Measurements from ENCODE around the gene CLDN5. TPM values are rescaled to one million over a fixed set of nuclear protein-coding genes. Genes with fewer than 3 reads are reported as not detected.

Gene CLDN5
- total and polyA plus RNA-seq, 2 donors from 2014 or later, result 47.8 to 48.4 TPM

GRCh38 chr22:19488884-19489843 is 35.0 kb downstream of the CLDN5 start:
- H3K4me1 ChIP-seq (ENCODE audit: control insufficient read depth in 2 of 3, insufficient read depth in 2 of 3, low read depth in 1 of 3, low read length in 3 of 3), result no peaks in the 10 kb centered on the region
- no peak overlapping the region for H3K9ac ChIP-seq (ENCODE audit: low read length in 3 of 3)
- no peaks in the 10 kb centered on the region for H3K9me3 ChIP-seq (ENCODE audit: control insufficient read depth in 2 of 3, insufficient read depth in 1 of 3, low read length in 3 of 3)
- no peak overlapping the region for H3K4me3 ChIP-seq (ENCODE audit: low read length in 3 of 3)
- H3K36me3 ChIP-seq (ENCODE audit: control insufficient read depth in 2 of 3, insufficient read depth in 3 of 3, low read length in 3 of 3), result no peaks in the 10 kb centered on the region
- H3K27ac ChIP-seq (ENCODE audit: low read depth in 2 of 2, low read length in 2 of 2), result no peak overlapping the region
- DNase-seq (peak in 1 of 5 donors; percentile 43), FAIRE-seq (no peak)
- intact Hi-C loops (cut with DNase I), result no loop called here
- TF ChIP-seq CTCF (IDR thresholded peaks at IDR 0.05; ENCODE audit: borderline replicate concordance, extremely low read depth, insufficient read depth), result no peak
- H3K27me3 ChIP-seq (ENCODE audit: control insufficient read depth, insufficient read depth, low read length), result no peaks in the 10 kb centered on the region

GRCh38 chr22:19488285-19488684 is 35.9 kb downstream of the CLDN5 start:
- intact Hi-C loops (cut with DNase I), result no loop called here
- Histone ChIP-seq H3K36me3 (ENCODE audit: control insufficient read depth in 2 of 3, insufficient read depth in 3 of 3, low read length in 3 of 3) (no peaks in the 10 kb centered on the region), H3K4me1 (ENCODE audit: control insufficient read depth in 2 of 3, insufficient read depth in 2 of 3, low read depth in 1 of 3, low read length in 3 of 3) (no peaks in the 10 kb centered on the region), H3K4me3 (ENCODE audit: low read length in 3 of 3) (no peak overlapping the region), H3K9ac (ENCODE audit: low read length in 3 of 3) (no peak overlapping the region), H3K27ac (ENCODE audit: low read depth in 2 of 2, low read length in 2 of 2) (no peak overlapping the region), H3K9me3 (ENCODE audit: control insufficient read depth in 2 of 3, insufficient read depth in 1 of 3, low read length in 3 of 3) (no peaks in the 10 kb centered on the region), H3K27me3 (ENCODE audit: control insufficient read depth, insufficient read depth, low read length) (no peaks in the 10 kb centered on the region)
- FAIRE-seq (no peak), DNase-seq (no peak)
- no peak for TF ChIP-seq CTCF (IDR thresholded peaks at IDR 0.05; ENCODE audit: borderline replicate concordance, extremely low read depth, insufficient read depth)

GRCh38 chr22:19483481-19484244 is 40.5 kb downstream of the CLDN5 start:
- Histone ChIP-seq H3K27ac (ENCODE audit: low read depth in 2 of 2, low read length in 2 of 2) (no peak overlapping the region), H3K9me3 (ENCODE audit: control insufficient read depth in 2 of 3, insufficient read depth in 1 of 3, low read length in 3 of 3) (no peaks in the 10 kb centered on the region), H3K4me3 (ENCODE audit: low read length in 3 of 3) (no peak overlapping the region), H3K9ac (ENCODE audit: low read length in 3 of 3) (no peak overlapping the region), H3K36me3 (ENCODE audit: control insufficient read depth in 2 of 3, insufficient read depth in 3 of 3, low read length in 3 of 3) (no peaks in the 10 kb centered on the region), H3K4me1 (ENCODE audit: control insufficient read depth in 2 of 3, insufficient read depth in 2 of 3, low read depth in 1 of 3, low read length in 3 of 3) (no peaks in the 10 kb centered on the region), H3K27me3 (ENCODE audit: control insufficient read depth, insufficient read depth, low read length) (no peaks in the 10 kb centered on the region)
- no peak for TF ChIP-seq CTCF (IDR thresholded peaks at IDR 0.05; ENCODE audit: borderline replicate concordance, extremely low read depth, insufficient read depth)
- intact Hi-C loops (cut with DNase I), result no loop called here
- no peak for FAIRE-seq
- DNase-seq, result no peak

All from kidney (tissue), 14 donors.